ENCODE measurements around the gene NUP214.
"Not testable (repeated sequence)": the region's sequence is repeated elsewhere in the genome, so short reads cannot be mapped to it uniquely, and the experiment has no call there.

Gene NUP214

DNA sequence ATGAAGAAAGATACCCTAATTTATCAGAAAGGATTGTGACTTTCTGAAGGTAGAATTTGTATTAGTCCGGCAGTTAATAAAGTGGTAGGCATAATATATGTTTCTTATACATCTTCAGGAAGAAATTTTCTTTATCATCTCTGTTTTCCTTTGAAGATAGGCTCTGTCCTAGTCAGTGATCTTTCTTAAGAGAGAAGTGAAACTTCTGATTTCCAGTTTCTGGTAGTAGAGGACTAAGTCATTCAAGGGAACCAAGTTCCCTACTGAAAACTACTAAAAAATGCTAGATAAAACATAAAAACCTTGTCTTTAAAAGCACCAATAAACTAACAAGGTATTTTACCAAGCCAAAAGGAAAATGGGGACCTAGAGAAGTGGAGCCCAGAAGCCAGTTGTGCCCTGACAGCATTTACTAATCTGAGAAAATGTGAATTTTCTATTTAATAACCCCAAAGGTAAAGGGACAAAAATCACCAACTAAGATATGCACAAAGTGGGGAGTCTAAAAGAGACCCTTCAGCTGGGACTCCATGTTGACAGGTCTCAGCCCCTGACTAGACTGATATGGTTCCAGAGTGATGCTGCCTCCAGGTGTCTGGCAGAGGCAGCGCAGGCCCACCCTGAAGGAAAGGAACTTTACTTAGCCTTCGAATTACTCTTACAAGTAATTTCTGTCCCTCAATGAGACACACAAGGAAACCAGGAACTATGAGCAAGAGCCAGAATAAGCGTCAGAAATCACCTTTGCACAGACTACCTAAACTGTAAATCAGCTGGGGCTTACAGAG lies 78.2 kb downstream of the NUP214 start:
- in situ Hi-C loops (cut with HindIII; ENCODE audit: low pct_unique_long_range_greater_than_20kb, low sequenced_read_pairs): no loop called here
- no peak for TF ChIP-seq JUND (IDR thresholded peaks at IDR 0.05; ENCODE audit: low read depth)
- DNase-seq (ENCODE audit: low read depth in 1 of 2, low spot score in 1 of 2): no peak

DNA sequence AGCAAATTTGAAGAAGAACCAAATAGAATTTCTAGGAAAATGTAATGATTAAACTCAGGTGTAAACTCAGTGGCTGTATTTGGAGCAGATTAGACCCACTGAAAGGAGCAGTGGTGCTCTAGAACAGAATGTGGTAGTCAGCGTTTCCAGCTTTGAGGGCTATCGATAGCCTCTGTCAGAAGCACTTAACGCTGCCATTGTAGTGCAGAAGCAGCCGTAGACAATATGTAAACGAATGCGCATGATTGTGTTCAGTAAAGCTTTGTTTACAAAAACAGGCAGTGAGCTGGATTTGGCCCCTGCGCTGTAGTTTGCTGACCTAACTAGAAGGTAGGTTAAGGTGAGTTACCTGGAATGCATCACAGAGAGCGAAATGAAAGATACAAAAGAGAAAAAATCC lies 78.9 kb downstream of the NUP214 start:
- TF ChIP-seq JUND (IDR thresholded peaks at IDR 0.05; ENCODE audit: low read depth): no peak
- DNase-seq (ENCODE audit: low read depth in 1 of 2, low spot score in 1 of 2): no peak
- in situ Hi-C loops (cut with HindIII; ENCODE audit: low pct_unique_long_range_greater_than_20kb, low sequenced_read_pairs): no loop called here

DNA sequence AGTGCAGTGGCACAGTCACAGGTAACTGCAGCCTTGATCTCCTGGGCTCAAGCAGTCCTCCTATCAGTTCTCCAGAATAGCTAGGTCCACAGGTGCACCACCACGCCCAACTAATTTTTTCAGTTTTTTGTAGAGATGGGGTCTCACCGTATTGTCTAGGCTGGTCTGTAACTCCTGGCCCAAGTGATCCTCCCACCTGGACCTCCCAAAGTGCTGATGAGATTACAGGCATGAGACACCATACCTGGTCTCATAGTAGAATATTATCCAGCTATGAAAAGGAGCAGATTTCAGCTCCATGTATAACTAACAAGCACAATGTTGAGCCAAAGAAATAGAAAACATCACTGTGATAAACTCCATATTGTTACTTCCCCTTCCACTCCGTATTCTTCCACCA lies 81.1 kb downstream of the NUP214 start:
- in situ Hi-C loops (cut with HindIII; ENCODE audit: low pct_unique_long_range_greater_than_20kb, low sequenced_read_pairs): no loop called here
- TF ChIP-seq JUND (IDR thresholded peaks at IDR 0.05; ENCODE audit: low read depth): no peak

DNA sequence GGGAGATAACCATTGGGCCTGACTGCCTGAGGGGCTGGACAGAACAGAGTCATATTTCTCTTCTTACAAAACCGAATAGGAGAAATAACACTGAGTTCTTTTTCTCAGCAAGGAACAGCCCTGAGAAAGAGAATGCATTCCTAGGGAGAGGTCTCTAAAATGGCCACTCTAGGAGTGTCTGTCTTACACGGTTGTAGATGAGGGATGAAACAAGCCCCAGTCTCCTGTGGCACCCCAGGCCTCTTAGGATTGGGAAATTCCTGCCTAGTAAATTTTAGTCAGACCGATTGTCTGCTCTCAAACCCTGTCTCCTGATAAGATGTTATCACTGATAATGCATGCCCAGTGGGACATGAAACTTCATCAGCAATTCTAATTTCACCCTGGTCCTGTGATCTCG lies 86.5 kb downstream of the NUP214 start:
- DNase-seq (ENCODE audit: low read depth in 1 of 2, low spot score in 1 of 2); in situ Hi-C loops (cut with HindIII; ENCODE audit: low pct_unique_long_range_greater_than_20kb, low sequenced_read_pairs): not testable (repeated sequence)

More for the DNA sequence above, 81.1 kb downstream of the NUP214 start:
- no peak for DNase-seq (ENCODE audit: low read depth in 1 of 2, low spot score in 1 of 2)

DNA sequence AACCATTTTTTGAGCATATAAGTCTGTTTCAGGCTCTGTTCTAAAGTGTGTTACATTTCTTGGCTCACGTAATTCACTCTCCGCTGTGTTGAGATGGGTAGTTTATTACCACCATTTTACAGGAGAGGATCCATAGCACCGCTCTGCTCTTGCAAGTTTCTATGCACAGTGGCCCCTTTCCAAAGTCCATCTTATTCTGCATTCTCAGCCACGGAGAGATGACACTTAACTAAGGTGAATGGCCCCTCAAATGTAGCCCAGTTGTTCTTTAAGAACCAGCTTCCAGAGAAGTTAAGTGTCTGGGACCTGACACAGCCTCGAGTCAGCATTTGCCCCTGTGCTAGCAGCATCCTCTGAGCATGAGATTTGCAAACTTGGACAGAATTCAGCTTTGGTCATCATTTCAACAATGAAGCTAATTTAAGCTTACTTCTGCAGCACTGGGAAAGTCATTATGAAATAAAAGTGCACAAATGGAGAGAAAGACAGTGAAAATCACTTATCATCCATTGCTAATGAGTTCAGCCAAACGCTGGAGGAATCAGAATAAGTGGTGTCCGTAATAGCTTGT lies 89.0 kb downstream of the NUP214 start:
- no peak for TF ChIP-seq JUND (IDR thresholded peaks at IDR 0.05; ENCODE audit: low read depth)
- in situ Hi-C loops (cut with HindIII; ENCODE audit: low pct_unique_long_range_greater_than_20kb, low sequenced_read_pairs): no loop called here
- no peak for DNase-seq (ENCODE audit: low read depth in 1 of 2, low spot score in 1 of 2)

DNA sequence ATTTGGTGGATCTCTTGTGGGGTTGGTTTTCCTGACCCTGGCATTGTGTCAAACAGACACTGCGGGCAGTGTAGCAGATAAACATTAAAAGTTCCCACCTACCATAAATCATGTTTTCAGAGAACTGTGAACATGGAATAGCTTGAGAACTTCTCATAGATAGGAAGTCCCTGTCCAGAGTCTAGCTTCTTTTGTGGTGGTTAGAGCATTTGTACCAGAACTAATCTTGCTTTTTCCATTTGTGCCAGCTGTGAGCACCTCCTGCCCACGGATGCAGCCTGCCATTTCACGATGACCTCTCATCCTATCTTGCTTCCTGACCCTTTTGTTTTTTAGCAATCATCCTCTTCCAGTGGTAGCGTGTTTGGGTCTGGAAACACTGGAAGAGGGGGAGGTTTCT lies 89.5 kb downstream of the NUP214 start:
- in situ Hi-C loops (cut with HindIII; ENCODE audit: low pct_unique_long_range_greater_than_20kb, low sequenced_read_pairs): no loop called here
- no peak for DNase-seq (ENCODE audit: low read depth in 1 of 2, low spot score in 1 of 2)
- no peak for TF ChIP-seq JUND (IDR thresholded peaks at IDR 0.05; ENCODE audit: low read depth)

DNA sequence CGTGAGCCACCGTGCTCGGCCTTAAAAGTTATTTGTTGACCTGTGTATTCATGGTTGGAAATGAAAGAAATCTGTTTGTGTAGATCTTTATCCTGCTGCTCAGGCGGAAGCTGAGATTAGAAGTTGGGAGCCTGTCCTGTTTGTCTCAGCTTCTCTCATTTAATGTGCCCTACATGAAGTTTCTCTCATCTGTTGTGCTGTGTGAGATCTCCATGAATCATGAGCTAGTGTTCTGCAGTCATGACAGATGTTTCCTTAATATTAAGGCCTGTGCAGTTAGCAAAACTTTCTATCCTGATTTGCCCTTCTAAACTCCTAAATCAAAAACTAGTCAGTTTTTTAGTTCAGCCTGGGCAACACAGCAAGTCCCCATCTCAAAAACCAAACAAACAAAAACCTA lies 91.4 kb downstream of the NUP214 start:
- in situ Hi-C loops (cut with HindIII; ENCODE audit: low pct_unique_long_range_greater_than_20kb, low sequenced_read_pairs): no loop called here
- peak in 1 of 2 experiments; percentile 16 for DNase-seq (ENCODE audit: low read depth in 1 of 2, low spot score in 1 of 2)
- no peak for TF ChIP-seq JUND (IDR thresholded peaks at IDR 0.05; ENCODE audit: low read depth)

DNA sequence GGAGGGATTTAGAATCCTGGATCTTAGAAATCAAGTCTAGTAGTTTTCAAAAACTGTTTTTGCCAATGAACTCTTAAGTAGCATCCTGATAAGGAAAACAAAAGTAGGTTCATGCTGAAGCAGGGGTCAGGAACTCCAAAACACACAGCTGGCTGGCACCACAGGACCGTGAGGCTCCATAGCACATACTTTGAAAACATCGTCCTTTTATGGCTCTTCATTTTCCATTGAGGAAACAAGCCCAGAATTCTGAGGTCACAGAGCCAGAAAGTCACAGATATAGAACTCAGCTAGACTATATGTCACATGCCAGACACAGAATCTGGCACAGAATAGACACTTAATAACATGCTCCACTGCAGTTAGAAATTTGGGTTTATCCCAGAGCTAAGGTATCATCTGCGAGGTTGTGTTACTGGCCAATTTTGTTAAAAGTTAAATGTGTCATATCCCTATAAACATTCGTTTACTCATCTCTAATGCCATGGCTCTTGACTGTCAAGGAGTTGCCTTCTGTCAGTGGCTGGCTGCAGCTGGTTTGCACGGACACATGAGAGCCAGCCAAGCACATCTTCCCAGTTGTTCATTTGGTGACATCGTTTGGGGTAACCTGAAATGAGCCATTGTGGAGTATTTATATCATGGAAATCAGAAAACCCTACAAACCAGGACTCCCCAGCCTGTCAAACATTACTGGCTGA lies 92.1 kb downstream of the NUP214 start:
- in situ Hi-C loops (cut with HindIII; ENCODE audit: low pct_unique_long_range_greater_than_20kb, low sequenced_read_pairs): no loop called here
- no peak for TF ChIP-seq JUND (IDR thresholded peaks at IDR 0.05; ENCODE audit: low read depth)
- DNase-seq (ENCODE audit: low read depth in 1 of 2, low spot score in 1 of 2): no peak

DNA sequence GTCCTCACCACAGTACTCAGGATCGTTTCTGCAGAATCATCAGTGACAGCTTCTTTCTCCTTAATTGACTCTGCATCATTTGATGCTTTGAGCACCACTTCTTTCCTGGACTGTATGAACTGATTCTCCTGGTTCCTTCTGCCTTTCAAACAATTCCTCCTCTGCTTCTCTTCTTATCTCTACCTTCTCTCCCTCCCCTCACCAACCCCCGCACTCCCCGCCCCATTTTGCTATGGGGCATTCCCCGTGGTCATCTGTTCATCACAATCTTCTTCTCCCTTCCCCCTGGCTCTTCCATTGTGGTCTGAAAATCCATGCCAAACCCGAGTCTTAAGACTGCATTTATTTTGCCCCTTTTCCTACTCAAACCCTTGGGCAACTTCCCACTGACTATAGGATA lies 93.0 kb downstream of the NUP214 start:
- in situ Hi-C loops (cut with HindIII; ENCODE audit: low pct_unique_long_range_greater_than_20kb, low sequenced_read_pairs): no loop called here
- no peak for TF ChIP-seq JUND (IDR thresholded peaks at IDR 0.05; ENCODE audit: low read depth)
- no peak for DNase-seq (ENCODE audit: low read depth in 1 of 2, low spot score in 1 of 2)

DNA sequence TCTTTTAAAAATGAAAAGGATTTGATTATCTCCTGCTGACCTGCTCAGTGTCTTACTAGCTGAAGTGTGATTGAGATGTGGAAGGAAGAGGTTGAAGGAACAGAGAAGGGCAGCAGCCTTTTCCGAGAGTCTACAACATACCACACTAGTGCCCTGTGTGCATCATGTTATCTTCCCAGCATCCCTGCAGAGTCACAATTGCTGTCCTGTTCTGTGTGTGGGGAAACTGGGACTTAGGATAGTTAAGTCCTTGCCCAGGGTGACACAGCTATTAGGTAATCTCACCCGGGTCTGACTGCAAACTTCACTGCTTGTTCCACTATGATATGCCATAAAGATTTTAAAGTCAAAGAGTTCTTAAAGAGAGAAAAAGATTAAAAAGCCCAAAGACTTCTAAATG lies 95.1 kb downstream of the NUP214 start:
- no peak for DNase-seq (ENCODE audit: low read depth in 1 of 2, low spot score in 1 of 2)
- no peak for TF ChIP-seq JUND (IDR thresholded peaks at IDR 0.05; ENCODE audit: low read depth)
- in situ Hi-C loops (cut with HindIII; ENCODE audit: low pct_unique_long_range_greater_than_20kb, low sequenced_read_pairs): no loop called here

DNA sequence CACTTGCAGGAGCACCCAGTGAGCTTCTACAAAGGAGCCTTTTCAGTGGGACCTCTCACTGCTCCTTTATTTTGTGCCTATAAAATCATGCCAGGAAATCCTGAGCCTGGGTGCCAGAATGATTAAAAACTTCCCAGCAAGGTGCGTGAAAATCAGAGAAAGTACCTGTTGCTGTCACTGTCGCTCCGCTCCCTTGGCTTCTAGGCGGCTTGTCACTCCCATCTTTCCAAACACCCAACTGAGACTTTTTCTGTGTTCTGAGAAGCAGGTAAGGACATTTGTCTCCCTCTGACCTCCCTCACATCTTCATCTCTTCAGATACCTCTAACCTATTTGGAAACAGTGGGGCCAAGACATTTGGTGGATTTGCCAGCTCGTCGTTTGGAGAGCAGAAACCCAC lies 97.1 kb downstream of the NUP214 start:
- in situ Hi-C loops (cut with HindIII; ENCODE audit: low pct_unique_long_range_greater_than_20kb, low sequenced_read_pairs): no loop called here
- DNase-seq (ENCODE audit: low read depth in 1 of 2, low spot score in 1 of 2): no peak
- TF ChIP-seq JUND (IDR thresholded peaks at IDR 0.05; ENCODE audit: low read depth): no peak

DNA sequence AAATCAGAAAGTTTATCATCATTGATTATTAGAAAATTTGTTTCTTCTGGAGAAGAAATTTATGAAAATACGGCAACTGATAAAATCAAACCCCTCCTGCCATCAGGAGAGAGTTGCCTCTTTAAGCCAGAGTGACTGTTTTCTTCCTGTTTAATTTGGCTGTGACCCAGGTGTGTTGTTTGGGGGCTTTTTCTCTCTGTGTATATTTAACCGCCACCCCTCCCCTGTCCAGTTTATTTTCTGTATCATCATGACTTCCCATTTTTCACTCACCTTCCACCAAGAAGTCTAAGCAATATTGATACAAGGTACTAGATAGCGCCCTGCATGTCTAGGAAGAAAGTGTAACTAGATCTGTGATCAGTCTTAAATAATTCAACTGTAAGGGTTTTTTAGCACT lies 100.8 kb downstream of the NUP214 start:
- in situ Hi-C loops (cut with HindIII; ENCODE audit: low pct_unique_long_range_greater_than_20kb, low sequenced_read_pairs): no loop called here
- no peak for TF ChIP-seq JUND (IDR thresholded peaks at IDR 0.05; ENCODE audit: low read depth)

More for the DNA sequence above, 100.8 kb downstream of the NUP214 start:
- no peak for DNase-seq (ENCODE audit: low read depth in 1 of 2, low spot score in 1 of 2)
